Activated gamma-delta T cell (primary cell): ENCODE results near the gene PHACTR3.
"Not testable (repeated sequence)": the region's sequence is repeated elsewhere in the genome, so short reads cannot be mapped to it uniquely, and the experiment has no call there.

Source experiments
- DNase-seq: peaks from one replicate; lab custom pipeline; 2025; lab: John Stamatoyannopoulos, UW
- total RNA-seq, 2 donors: gene quantifications; one replicate each; lab custom pipeline; 2026; lab: John Stamatoyannopoulos, UW

PHACTR3 gene
- total RNA-seq, result 0.05 to 0.09 reads per million in 2 donors

GRCh38 chr20:59603781-59604541, at the start of gene PHACTR3:
Gene PHACTR3 (plus strand): TSS chr20:59604540. CDS start chr20:59605015, 475 bp downstream.
- no peak for DNase-seq

- DNase-seq, result not testable (repeated sequence)
These were observed 46.4 kb upstream of the PHACTR3 start for GRCh38 chr20:59557733-59558529.

- DNase-seq, result no peak
These were observed 45.1 kb upstream of the PHACTR3 start for GRCh38 chr20:59559024-59559817.

GRCh38 chr20:59559863-59560262, 44.5 kb upstream of the PHACTR3 start:
- DNase-seq, result no peak

- no peak for DNase-seq
These were observed 43.6 kb upstream of the PHACTR3 start for GRCh38 chr20:59560588-59561227.

GRCh38 chr20:59561228-59561605, 43.1 kb upstream of the PHACTR3 start:
- no peak for DNase-seq

GRCh38 chr20:59561614-59562277, 42.6 kb upstream of the PHACTR3 start:
- DNase-seq, result no peak

- DNase-seq, result no peak
These were observed 40.2 kb upstream of the PHACTR3 start for GRCh38 chr20:59564171-59564570.

GRCh38 chr20:59564943-59565342, 39.4 kb upstream of the PHACTR3 start:
- DNase-seq, result no peak

- no peak for DNase-seq
These were observed 38.4 kb upstream of the PHACTR3 start for GRCh38 chr20:59565768-59566461.

- DNase-seq, result no peak
These were observed 37.5 kb upstream of the PHACTR3 start for GRCh38 chr20:59566631-59567524.

GRCh38 chr20:59567585-59568508, 36.5 kb upstream of the PHACTR3 start:
- no peak for DNase-seq

GRCh38 chr20:59568509-59569024, 35.8 kb upstream of the PHACTR3 start:
- no peak for DNase-seq

- DNase-seq, result no peak
These were observed 35.0 kb upstream of the PHACTR3 start for GRCh38 chr20:59569305-59569704.

- no peak for DNase-seq
These were observed 33.2 kb upstream of the PHACTR3 start for GRCh38 chr20:59571151-59571550.

GRCh38 chr20:59571551-59572314, 32.6 kb upstream of the PHACTR3 start:
- DNase-seq, result no peak

- no peak for DNase-seq
These were observed 31.8 kb upstream of the PHACTR3 start for GRCh38 chr20:59572515-59572914.
